GM18858 (cell line): Measurements from ENCODE around the gene CAMTA1.

Experiments used
- ATAC-seq: cut with Tn5 transposase; IDR thresholded peaks from one replicate; pipeline ENCODE4 v1.9.1; 2021; ENCODE audit not compliant: unreplicated experiment

The CAMTA1 gene

GRCh38 chr1:6870571-6870970, 85.3 kb downstream of the CAMTA1 start:
- ATAC-seq, result no peak

- ATAC-seq, result no peak
Observed at GRCh38 chr1:6871300-6871972, 86.2 kb downstream of the CAMTA1 start.

- no peak for ATAC-seq
Observed at GRCh38 chr1:6872573-6873261, 87.5 kb downstream of the CAMTA1 start.

- ATAC-seq, result no peak
Observed at GRCh38 chr1:6873298-6874015, 88.2 kb downstream of the CAMTA1 start.

- ATAC-seq, result no peak
Observed at GRCh38 chr1:6874298-6874697, 89.0 kb downstream of the CAMTA1 start.

- no peak for ATAC-seq
Observed at GRCh38 chr1:6880951-6881690, 95.9 kb downstream of the CAMTA1 start.

- ATAC-seq, result no peak
Observed at GRCh38 chr1:6882414-6882813, 97.2 kb downstream of the CAMTA1 start.

GRCh38 chr1:6884652-6885153, 99.4 kb downstream of the CAMTA1 start:
- ATAC-seq, result no peak

GRCh38 chr1:6885426-6885825, 100.2 kb downstream of the CAMTA1 start:
- no peak for ATAC-seq

- ATAC-seq, result no peak
Observed at GRCh38 chr1:6886523-6886922, 101.3 kb downstream of the CAMTA1 start.

GRCh38 chr1:6888268-6888667, 103.0 kb downstream of the CAMTA1 start:
- no peak for ATAC-seq

GRCh38 chr1:6888870-6889269, 103.6 kb downstream of the CAMTA1 start:
- no peak for ATAC-seq

- no peak for ATAC-seq
Observed at GRCh38 chr1:6889875-6890480, 104.7 kb downstream of the CAMTA1 start.

- ATAC-seq, result no peak
Observed at GRCh38 chr1:6890686-6891085, 105.4 kb downstream of the CAMTA1 start.

- no peak for ATAC-seq
Observed at GRCh38 chr1:6891781-6892579, 106.7 kb downstream of the CAMTA1 start.

GRCh38 chr1:6893388-6893787, 108.1 kb downstream of the CAMTA1 start:
- no peak for ATAC-seq

- no peak for ATAC-seq
Observed at GRCh38 chr1:6897138-6897537, 111.9 kb downstream of the CAMTA1 start.

- ATAC-seq, result no peak
Observed at GRCh38 chr1:6898974-6899539, 113.8 kb downstream of the CAMTA1 start.

- ATAC-seq, result no peak
Observed at GRCh38 chr1:6899621-6900020, 114.4 kb downstream of the CAMTA1 start.

GRCh38 chr1:6902153-6902552, 116.9 kb downstream of the CAMTA1 start:
- no peak for ATAC-seq
